ENCODE measurements around the gene FLOT2.
"Not testable (repeated sequence)": the region's sequence is repeated elsewhere in the genome, so short reads cannot be mapped to it uniquely, and the experiment has no call there.

The FLOT2 gene, protein sequence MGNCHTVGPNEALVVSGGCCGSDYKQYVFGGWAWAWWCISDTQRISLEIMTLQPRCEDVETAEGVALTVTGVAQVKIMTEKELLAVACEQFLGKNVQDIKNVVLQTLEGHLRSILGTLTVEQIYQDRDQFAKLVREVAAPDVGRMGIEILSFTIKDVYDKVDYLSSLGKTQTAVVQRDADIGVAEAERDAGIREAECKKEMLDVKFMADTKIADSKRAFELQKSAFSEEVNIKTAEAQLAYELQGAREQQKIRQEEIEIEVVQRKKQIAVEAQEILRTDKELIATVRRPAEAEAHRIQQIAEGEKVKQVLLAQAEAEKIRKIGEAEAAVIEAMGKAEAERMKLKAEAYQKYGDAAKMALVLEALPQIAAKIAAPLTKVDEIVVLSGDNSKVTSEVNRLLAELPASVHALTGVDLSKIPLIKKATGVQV

DNA sequence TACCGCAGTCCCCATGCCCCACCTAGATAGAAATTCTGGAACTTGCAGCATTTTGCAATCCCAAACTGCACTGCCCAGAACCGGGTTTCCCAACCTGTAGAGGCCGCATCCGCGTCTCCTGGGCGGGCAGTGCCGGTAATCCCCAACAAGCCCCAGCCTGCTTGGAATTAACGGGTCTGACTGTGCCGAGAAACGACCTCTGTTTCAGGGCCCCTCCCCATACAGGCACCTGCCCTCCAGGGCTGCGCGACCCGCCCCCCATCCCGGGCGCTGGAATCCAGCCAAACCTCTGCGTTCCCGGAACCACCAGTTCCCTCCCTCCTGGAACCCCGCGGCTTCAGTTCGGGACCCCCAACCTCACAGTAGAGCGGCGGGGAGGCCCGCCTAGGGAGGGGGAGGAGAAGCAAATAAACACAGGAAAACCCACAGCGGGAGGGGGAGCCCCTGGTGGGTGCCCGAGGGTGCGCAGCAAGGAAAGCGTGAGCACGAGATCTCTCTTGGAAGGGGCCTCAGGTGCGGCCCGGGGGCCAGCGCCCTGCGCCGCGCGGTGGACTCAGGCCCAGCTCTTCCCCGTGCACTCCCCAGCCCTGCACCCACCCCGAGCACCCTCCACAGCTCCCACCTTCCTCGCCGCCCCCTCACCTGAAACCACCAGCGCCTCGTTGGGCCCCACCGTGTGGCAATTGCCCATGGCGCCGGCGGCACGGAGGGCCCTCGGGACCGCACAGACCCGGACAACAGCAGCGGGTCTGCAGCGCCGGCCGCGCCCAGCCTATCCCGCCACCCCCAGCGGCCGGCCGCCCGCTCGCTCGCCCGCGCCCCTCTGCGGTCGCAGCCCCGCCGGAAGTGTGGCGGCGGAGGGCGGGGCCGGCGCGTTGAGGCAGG lies at the start of gene FLOT2:
Gene FLOT2, minus strand, starts transcription at position 850 of the 885 bp plus-strand sequence. Its CDS starts 159 bp downstream, at position 691.
- DNase-seq (ENCODE audit: low read depth): no peak

DNA sequence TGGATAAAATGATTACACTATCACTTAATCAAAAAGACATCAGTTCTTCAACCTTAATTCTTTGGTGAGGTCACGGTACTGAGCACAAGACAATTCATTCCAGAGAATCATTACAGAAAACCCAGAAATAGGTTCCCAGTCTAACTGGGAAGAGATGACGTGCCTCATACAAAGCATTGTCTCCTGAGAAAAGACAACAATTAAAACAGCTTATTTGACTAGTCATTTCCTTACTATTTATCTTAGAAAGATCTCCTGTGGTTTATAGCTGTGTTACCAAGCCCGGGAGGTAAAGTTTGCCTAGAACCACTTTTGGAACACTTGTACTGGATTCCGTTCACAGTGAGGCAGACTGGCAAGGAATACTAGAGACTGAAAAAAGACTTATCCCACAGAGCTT lies 48.7 kb upstream of the FLOT2 start:
- DNase-seq (ENCODE audit: low read depth): no peak

DNA sequence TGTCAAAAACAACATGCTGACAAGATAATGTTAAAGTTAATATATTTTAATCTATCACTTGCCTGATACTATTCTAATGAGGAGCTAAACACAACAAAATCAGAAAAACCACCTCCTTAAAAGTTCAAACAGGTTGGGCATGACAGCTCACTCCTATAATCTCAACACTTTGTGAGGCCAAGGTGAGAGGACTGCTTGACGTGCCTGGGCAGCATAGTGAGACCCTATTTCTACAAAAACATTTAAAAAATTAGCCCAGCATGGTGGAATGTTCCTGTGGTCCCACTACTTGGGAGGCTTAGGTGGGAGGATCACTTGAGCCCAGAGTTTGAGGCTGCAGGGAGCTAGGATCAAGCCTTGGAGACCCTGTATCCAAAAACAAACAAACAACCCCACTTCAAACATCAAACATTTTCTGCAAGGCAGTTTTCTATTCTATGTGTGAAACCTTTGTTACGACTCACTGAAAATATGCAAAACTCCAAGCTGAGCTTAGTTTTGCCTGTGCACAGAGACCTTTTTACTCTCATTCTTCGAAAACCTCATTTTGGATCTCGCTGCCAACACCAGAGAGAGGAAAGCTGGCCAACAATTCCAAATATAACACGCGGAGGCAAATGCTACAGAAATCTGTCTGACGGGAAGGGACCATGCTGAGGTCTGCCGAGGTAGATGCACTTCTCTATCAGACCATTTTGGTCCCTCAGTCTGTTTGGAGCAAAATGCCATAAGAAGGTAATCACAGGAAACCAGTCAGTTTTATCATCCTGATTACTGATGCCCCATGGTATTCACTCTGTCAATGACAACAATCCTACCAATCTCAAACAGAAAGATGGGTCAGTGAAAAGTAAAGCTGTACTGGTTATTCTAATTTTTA lies 47.6 kb upstream of the FLOT2 start:
- DNase-seq (ENCODE audit: low read depth): no peak

DNA sequence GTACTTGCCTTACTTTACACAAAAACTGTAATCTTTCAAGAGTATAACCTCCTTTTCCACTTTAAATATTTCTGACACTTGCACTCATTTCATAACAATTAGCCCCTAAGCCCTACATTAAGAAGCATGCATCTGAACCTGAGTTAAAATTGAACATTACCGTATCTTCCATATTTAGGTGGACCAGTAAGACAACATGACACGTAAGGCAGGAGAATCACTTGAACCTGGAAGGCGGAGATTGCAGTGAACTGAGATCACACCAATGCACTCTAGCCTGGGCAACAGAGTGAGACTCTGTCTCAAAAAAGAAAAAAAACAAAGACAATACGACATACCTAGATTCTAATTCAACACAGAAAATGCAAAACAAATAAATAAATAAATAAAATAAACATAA lies 46.8 kb upstream of the FLOT2 start:
- DNase-seq (ENCODE audit: low read depth): no peak

DNA sequence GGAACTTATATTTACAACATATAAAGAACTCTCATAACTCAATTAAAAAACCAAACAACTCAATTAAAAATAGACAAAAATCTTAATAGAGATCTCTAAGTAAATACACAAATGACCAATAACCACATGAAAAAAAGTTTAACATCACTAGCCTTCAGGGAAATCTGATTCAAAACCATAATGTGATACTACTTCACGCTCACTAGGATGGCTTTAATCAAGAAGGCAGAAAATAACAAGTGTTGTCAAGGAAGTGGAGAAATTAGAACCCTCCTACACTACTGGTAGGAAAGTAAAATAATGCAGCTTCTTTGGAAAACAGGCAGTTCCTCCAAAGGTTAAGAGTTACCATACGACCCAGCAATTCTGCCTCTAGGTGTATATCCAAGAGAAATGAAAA lies 45.4 kb upstream of the FLOT2 start:
- DNase-seq (ENCODE audit: low read depth): no peak

DNA sequence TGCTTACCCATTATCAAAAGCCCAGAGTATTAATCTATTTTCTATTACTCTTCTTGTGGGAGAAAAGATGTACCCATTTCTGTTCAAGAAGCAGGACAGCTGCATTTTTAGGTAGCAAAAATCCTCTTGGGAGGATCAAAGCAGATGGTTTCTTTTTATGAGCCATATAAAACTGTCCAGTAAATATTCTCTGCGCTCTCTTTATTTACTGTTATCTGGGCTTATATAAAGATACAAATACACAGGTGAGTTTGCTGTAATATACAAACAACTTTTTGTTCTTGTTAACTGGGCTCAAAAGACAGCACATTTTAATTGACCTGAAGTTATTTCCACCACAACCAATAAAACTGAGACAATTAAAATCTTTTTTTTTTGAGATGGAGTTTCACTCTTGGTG lies 43.7 kb upstream of the FLOT2 start:
- no peak for DNase-seq (ENCODE audit: low read depth)

DNA sequence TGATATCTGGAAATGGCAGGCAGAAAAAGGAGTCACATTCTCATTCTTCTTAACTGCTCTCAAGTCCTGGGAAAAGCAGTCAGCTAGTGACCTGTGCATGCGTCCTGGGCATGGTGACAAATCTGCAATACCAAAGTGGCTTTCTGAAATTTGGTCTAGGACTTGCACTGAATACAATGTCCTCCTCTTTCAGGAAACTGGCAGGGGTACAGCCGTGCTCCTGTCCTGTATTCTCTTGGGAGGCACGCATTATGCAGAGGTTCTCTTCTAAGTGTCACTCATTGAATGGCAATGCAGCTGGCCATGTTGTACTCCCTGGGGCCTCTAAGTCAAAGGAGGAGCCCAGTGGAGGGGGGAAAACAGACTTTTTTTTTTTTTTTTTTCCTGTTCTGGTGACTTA lies 43.1 kb upstream of the FLOT2 start:
- no peak for DNase-seq (ENCODE audit: low read depth)

DNA sequence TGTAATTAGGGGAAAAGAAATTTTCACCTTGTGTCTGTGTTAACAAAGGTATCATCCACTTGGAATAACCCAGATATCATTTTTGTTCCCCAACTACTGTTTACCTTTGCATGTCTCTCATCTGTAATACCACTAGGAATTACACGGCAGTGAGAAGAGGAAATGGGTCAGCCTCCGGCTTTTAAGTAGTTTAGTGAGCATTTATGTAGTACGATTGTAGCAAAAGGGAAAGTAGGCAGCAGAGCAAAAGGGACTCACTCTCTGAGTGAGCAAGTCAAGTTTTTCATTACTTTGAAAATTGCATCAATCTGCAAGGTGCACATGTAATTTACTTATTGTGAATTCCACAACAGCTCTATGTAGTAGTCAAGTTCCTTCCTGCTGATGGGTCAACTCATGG lies 42.6 kb upstream of the FLOT2 start:
- DNase-seq (ENCODE audit: low read depth): no peak

DNA sequence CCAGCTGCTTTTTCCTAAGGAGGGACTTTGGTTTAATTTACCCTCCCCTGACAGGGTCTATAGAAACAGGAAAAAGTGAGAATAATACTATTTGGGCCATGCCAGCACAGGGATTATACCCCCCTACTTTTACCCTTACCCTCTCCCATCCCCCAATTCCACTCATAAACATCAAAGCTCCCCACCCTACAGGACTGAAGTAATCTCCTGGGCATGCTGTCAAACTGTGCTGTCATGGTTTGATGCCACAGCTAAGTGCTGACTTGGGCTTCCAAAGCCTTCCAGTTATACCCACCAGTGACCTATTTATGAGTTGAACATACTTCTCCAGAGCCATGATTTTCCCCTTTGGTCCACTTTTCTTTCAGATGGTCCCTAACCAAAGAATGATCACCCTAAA lies 41.0 kb upstream of the FLOT2 start:
- DNase-seq (ENCODE audit: low read depth): no peak

DNA sequence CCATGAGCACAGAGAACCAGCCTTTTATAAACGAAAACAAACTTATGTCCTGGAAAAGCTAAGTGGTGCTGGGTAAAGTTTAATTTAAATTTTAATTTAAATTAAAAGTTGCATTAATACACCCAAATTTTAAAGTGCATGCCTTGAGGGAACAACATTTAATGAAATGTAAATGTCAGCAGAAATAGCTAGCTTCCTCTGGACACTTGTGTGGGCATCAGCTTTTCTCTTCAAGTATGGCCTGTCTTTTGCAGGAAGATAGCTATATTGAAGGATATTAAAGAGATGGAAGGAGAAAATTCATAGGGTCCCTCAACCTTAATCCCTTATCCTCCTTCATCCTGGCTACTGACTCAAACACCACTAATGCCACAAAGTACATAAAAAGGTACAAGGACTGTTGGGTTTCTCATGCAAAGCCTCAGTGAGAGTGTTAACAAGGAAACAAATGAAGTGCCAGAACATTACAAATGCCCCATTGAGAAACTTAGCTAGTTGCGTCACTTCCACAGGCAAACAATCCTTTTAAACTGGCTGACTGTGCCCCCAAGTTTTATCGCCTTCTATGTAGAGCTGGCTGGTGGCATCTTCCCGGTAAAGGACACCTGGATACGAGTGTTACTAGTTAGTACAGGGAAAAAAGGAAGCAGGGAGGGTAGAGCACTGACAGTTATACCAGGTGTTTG lies 39.7 kb upstream of the FLOT2 start:
- DNase-seq (ENCODE audit: low read depth): no peak

DNA sequence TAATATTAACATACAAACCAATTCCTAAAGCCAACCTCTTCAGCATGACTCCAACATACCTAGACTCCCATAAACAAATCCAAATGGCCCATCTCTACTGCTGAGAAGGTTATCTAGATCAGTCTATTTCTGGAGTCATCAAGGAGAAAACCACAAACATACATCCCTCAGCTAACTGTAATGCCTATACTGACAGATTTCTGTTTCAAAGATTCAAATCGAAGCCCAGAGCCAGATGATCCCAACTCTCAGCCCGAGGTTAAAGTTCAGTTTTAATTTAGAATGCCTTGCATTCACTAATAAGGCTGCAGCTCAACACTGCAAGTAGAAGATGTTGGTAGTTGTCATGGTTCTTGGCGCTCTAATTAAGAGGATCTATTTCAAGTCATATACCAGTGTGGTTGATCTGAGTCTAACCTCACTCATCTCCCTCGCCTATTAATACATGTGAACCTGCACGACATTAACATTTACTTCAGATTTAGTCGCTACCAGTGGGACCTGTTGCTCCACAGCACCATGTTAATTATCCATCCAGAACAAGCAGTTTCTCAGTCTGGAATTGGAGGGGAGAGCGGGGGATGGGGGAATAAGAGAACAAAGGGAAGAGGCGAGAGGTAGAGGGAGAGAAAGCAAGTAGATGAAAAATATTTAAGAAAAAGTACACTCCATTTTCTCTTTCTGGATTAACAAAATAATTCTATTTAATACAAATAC lies 38.4 kb upstream of the FLOT2 start:
- no peak for DNase-seq (ENCODE audit: low read depth)

DNA sequence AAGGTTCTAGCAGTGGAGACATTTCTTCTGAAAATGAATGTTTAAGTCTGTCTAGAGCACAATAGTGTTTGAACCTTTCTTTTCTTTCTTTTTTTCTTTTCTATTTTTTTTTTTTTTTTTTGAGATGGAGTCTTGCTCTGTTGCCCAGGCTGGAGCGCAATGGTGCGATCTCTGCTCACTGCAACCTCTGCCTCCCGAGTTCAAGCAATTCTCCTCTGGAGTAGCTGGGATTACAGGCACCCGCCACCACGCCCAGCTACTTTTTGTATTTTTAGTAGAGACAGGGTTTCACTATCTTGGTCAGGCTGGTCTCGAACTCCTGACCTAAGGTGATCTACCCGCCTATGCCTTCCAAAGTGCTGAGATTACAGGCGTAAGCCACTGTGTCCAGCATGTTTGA lies 37.0 kb upstream of the FLOT2 start:
- DNase-seq (ENCODE audit: low read depth): not testable (repeated sequence)

DNA sequence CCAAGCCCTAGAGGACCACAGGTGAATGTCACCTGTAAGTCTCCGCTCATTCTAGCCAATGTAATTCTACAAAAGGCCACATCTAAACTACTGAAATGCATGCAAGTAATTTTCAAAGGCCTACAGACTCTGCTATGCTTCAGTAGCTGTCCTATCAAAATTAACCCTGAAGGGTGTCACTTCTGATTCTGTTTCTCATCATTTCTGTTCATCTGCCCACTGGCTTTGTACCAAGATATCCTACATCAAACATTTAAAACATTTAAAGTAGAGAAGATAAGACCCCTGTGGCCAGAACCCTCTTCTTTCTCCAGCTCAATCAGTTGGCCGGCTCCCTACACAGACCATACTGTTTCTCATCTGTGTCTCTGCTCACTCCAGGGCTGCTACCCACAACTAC lies 32.3 kb upstream of the FLOT2 start:
- DNase-seq (ENCODE audit: low read depth): no peak

DNA sequence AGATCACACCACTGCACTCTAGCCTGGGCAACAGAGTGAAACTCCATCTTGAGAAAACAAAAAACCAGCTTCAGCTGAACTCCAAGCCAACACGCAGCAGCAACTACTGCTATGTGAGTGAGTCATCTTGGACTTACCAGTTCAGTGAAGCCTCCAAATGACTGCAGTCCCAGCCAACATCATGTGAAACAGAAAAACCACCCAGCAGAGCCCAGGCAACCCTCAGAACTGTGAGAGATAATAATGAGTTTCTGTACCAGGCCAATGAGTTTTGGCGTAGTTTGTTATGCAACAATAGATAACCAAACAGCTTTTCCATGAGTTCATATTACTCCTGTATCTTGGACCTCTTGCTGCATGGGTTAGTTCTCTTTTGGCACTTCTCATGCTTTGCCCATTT lies 30.5 kb upstream of the FLOT2 start:
- DNase-seq (ENCODE audit: low read depth): no peak

DNA sequence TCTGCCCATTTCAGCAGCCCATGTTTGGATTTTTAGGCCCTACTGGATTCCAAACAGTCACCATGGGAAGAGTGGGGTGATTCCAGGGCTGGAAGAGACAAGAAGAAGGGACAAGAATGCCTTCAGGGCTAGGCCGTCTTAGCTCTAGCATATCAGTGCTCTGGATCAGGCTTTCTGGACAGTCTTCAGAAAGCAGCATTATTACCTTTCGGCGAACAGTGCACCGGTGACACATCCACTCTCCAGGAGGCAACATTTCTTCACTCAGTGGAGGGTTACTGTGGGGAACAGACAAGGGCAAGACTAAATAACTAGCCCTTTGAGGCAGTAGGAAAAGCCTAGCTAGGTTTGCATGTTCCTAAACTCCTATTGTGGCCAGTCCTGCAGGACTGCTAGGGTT lies 29.3 kb upstream of the FLOT2 start:
- DNase-seq (ENCODE audit: low read depth): no peak

DNA sequence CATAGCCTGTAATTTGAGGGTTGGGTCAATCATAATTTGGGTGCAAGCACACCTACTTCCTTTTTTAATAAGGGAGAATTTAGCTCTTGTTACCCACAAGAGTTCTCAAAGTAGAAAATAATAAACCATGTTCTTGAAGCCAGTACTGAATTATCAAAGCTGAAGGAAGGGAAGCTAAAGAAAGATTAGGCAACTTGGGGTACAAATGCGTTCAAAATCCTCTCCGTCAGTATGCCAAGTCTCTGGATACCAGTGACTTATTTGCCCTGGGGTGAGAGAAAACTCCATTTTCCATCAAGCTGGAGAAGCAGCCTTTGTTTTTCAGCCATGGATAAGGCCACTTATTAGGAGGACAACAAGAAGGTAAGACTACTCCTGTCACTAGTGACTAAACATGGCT lies 28.8 kb upstream of the FLOT2 start:
- no peak for DNase-seq (ENCODE audit: low read depth)

DNA sequence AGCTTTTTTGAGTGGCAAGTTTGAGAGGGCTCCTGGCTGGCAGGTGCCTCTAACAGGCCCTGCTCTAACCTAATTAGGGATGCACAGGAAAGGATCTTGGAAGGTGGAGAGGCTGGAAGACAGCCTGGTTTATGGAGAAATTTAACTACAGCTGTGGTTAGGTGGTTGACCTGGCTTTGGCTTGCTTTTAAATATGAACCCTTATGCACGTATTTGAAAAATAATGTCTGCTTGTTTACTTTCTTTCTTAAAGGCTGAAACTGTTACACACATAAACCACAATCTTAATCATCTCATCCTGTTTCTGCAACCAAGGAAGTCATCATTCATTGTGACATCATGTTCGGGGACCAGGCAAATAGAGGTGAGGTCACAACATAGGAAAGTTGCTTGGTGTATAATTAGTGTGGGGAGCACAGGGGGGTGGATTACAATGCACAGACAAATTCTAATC lies 28.4 kb upstream of the FLOT2 start:
- DNase-seq (ENCODE audit: low read depth): no peak

DNA sequence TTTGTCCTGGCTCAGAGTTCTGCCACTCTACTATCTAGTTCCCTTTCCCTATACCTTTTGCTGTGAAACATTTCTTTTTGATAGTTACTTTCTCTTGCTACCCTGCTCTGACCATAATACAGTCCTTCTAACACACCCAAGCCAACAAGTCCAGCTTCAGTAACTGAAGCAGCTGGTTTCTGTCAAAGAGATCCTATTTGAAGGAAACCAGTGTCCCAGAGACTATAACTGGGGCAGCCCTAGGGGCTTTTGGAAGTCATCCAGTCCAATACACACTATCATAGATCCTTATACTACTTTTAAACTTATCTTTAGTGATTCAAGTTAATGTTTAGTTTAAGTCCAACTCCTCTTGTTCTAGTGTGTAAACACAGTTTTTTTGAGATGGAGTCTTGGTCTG lies 22.7 kb upstream of the FLOT2 start:
- no peak for DNase-seq (ENCODE audit: low read depth)

DNA sequence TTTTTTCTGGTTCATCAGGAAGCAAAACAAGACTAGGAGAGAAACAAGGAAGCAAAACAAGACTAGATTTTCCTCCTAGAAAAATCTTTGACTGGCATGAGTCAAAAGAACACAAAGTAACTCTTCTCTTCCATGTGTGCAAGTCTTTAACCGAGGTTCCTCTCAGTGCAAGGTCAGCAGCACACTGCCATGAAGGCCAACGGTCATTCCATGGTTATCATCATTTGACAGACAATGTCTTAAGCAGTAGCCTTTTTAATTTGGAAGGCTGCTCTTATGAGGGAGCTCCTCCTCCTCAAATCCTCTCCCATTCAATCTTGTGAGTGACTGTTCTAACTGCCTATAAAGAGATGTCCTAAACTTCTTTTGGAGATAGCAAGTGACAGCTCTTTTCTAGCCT lies 20.8 kb upstream of the FLOT2 start:
- no peak for DNase-seq (ENCODE audit: low read depth)

DNA sequence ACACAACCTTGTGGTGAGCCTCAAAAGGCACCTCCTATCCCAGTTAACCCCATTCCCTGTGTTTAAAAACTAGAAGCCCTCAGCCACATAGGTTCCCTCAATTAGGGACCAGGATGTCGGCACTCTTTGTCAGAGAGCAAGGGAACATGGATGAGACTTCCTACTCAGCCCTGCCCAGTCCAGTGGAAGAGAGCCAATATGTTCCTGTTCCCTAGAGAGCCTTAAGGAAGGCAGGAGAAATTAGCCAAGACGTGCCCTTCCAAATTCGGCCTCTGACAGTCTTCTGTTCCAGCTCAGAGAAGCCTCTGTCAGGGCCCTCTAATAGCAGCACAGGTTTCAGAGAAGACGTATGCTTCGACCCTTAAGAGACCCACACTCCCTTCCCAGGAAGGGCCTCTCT lies 19.9 kb upstream of the FLOT2 start:
- no peak for DNase-seq (ENCODE audit: low read depth)

DNA sequence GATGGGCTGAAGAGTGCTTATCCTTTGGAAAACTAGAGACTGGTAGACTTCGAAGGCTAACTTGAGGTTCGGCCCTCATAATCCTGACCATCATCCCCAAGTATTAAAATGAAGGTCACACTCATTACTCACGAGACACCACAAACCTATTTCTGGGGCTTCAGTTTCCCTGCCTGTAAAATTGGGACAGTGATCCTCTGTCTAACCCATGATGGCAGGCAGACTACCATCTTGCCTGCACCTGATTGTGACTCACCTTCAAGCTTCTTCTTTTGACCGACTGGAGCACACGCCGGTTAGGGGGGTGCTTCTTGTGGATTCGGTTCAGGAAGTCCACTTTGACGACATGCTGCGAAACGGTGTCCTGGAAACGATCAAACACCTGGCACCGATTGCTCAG lies 19.5 kb upstream of the FLOT2 start:
- no peak for DNase-seq (ENCODE audit: low read depth)
